Thymus (tissue), 11 donors: ENCODE data around the gene LRP1B. TPM values are rescaled to one million over a fixed set of nuclear protein-coding genes. Genes with fewer than 3 reads are reported as not detected.

Source experiments
- DNase-seq, 9 donors: peaks; one replicate each; pipeline ENCODE4 v3.0.0-alpha.2; 2013; ENCODE audit warnings: low spot score in 9 of 9, low read depth in 6 of 9, missing footprints in 1 of 9
- H3K27ac ChIP-seq, 2 donors: one replicate each; pipeline ENCODE4 v1.5.1; 2013; ENCODE audit warnings: control low read depth in 1 of 2, low read depth in 1 of 2, low read length in 1 of 2, mild to moderate bottlenecking in 1 of 2, moderate library complexity in 1 of 2
- H3K27me3 ChIP-seq, 2 donors: one replicate each; pipeline ENCODE4 v1.5.1; 2013; ENCODE audit warnings: low read length in 1 of 2; ENCODE audit not compliant: control insufficient read depth in 2 of 2, insufficient read depth in 1 of 2
- H3K36me3 ChIP-seq, 2 donors: one replicate each; pipeline ENCODE4 v1.5.1; 2013; ENCODE audit warnings: low read length in 1 of 2, mild to moderate bottlenecking in 1 of 2, moderate library complexity in 1 of 2; ENCODE audit not compliant: control insufficient read depth in 2 of 2, insufficient read depth in 2 of 2
- H3K4me1 ChIP-seq, 2 donors: one replicate each; pipeline ENCODE4 v1.5.1; 2013; ENCODE audit warnings: low read length in 2 of 2; ENCODE audit not compliant: control insufficient read depth in 2 of 2, insufficient read depth in 2 of 2
- H3K4me3 ChIP-seq, 2 donors: one replicate each; pipeline ENCODE4 v1.5.1; 2013; ENCODE audit warnings: low read length in 2 of 2, control low read depth in 1 of 2, mild to moderate bottlenecking in 1 of 2
- H3K9me3 ChIP-seq, 2 donors: one replicate each; pipeline ENCODE4 v1.5.1; 2013; ENCODE audit warnings: low read length in 1 of 2, mild to moderate bottlenecking in 1 of 2; ENCODE audit not compliant: control insufficient read depth in 2 of 2, insufficient read depth in 1 of 2
- WGBS: extraction: QIAGEN DNeasy Blood & Tissue Kit; methylation state at CpG from one replicate; pipeline ENCODE4 v1.1.7; 2013; 5-methylcytosine and 5-hydroxymethylcytosine counted together
- polyA plus RNA-seq: library from polyadenylated mRNA; stranded (reverse); fragments of 200-250 nt; gene quantifications from one replicate; pipeline ENCODE4 v1.2.3, GENCODE V29; 2013
- total RNA-seq: library from RNA; stranded (reverse); fragments of 120-200 nt; gene quantifications from one replicate; pipeline ENCODE4 v1.2.4, GENCODE V29; 2013
- donor health status: healthy.

LRP1B gene
- total and polyA plus RNA-seq, 2 donors: 0.18 to 0.28 TPM

GRCh38 chr2:140943867-140944266, 1186.9 kb downstream of the LRP1B start:
- no peaks in the 10 kb centered on the region for H3K27me3 ChIP-seq
- no peak for DNase-seq
- no peak overlapping the region for H3K27ac ChIP-seq
- H3K36me3 ChIP-seq: no peaks in the 10 kb centered on the region
- no peaks in the 10 kb centered on the region for H3K4me1 ChIP-seq
- H3K4me3 ChIP-seq: no peak overlapping the region
- H3K9me3 ChIP-seq: no peaks in the 10 kb centered on the region

GRCh38 chr2:140942284-140942683, 1188.5 kb downstream of the LRP1B start:
- H3K27me3 ChIP-seq: no peaks in the 10 kb centered on the region
- 68% methylated on average over 2 of the region's 2 CpGs for WGBS

GRCh38 chr2:140929849-140930248, 1201.0 kb downstream of the LRP1B start:
- WGBS: 91% methylated on average over 5 of the region's 5 CpGs
- Histone ChIP-seq H3K4me3 (no peak overlapping the region), H3K4me1 (no peaks in the 10 kb centered on the region), H3K27ac (no peak overlapping the region), H3K36me3 (no peaks in the 10 kb centered on the region), H3K9me3 (no peaks in the 10 kb centered on the region), H3K27me3 (no peaks in the 10 kb centered on the region)
- no peak for DNase-seq

More at GRCh38 chr2:140942284-140942683, 1188.5 kb downstream of the LRP1B start:
- Histone ChIP-seq H3K36me3 (no peaks in the 10 kb centered on the region), H3K4me1 (no peaks in the 10 kb centered on the region), H3K27ac (no peak overlapping the region), H3K4me3 (no peak overlapping the region), H3K9me3 (no peaks in the 10 kb centered on the region)
- no peak for DNase-seq

- no peak for DNase-seq
- no peaks in the 10 kb centered on the region for H3K9me3 ChIP-seq
- H3K4me3 ChIP-seq: no peak overlapping the region
- 86% methylated on average over 3 of the region's 3 CpGs for WGBS
- no peak overlapping the region for H3K27ac ChIP-seq
- no peaks in the 10 kb centered on the region for H3K27me3 ChIP-seq
- no peaks in the 10 kb centered on the region for H3K4me1 ChIP-seq
- no peaks in the 10 kb centered on the region for H3K36me3 ChIP-seq
These were observed 1212.4 kb downstream of the LRP1B start for GRCh38 chr2:140918426-140918825.

GRCh38 chr2:140916410-140916809, 1214.4 kb downstream of the LRP1B start:
- Histone ChIP-seq H3K4me3 (no peak overlapping the region), H3K36me3 (no peaks in the 10 kb centered on the region), H3K4me1 (no peaks in the 10 kb centered on the region), H3K27me3 (no peaks in the 10 kb centered on the region), H3K9me3 (no peaks in the 10 kb centered on the region), H3K27ac (no peak overlapping the region)
- no peak for DNase-seq

GRCh38 chr2:140910683-140911082, 1220.1 kb downstream of the LRP1B start:
- H3K27me3 ChIP-seq: no peaks in the 10 kb centered on the region
- H3K36me3 ChIP-seq: no peaks in the 10 kb centered on the region
- no peak overlapping the region for H3K4me3 ChIP-seq
- DNase-seq: no peak
- no peak overlapping the region for H3K27ac ChIP-seq
- no peaks in the 10 kb centered on the region for H3K4me1 ChIP-seq
- H3K9me3 ChIP-seq: no peaks in the 10 kb centered on the region

GRCh38 chr2:140905083-140905781, 1225.6 kb downstream of the LRP1B start:
- H3K27me3 ChIP-seq: no peaks in the 10 kb centered on the region
- no peak overlapping the region for H3K4me3 ChIP-seq
- H3K4me1 ChIP-seq: peaks cover 0 to 5% of the 10 kb centered on the region in 2 donors
- WGBS: 82% methylated on average over 6 of the region's 6 CpGs
- peak in 2 of 9 donors; percentile 6 to 26 for DNase-seq
- no peak overlapping the region for H3K27ac ChIP-seq
- no peaks in the 10 kb centered on the region for H3K36me3 ChIP-seq
- H3K9me3 ChIP-seq: no peaks in the 10 kb centered on the region

GRCh38 chr2:140895378-140895777, 1235.4 kb downstream of the LRP1B start:
- no peak overlapping the region for H3K4me3 ChIP-seq
- H3K4me1 ChIP-seq: no peaks in the 10 kb centered on the region
- DNase-seq: no peak
- no peaks in the 10 kb centered on the region for H3K27me3 ChIP-seq
- no peak overlapping the region for H3K27ac ChIP-seq
- H3K9me3 ChIP-seq: no peaks in the 10 kb centered on the region
- no peaks in the 10 kb centered on the region for H3K36me3 ChIP-seq
- 89% methylated on average over 9 of the region's 9 CpGs for WGBS

- Histone ChIP-seq H3K4me3 (no peak overlapping the region), H3K27ac (no peak overlapping the region), H3K36me3 (no peaks in the 10 kb centered on the region), H3K4me1 (no peaks in the 10 kb centered on the region), H3K9me3 (no peaks in the 10 kb centered on the region), H3K27me3 (no peaks in the 10 kb centered on the region)
- 90% methylated on average over 4 of the region's 4 CpGs for WGBS
- DNase-seq: no peak
These were observed 1237.1 kb downstream of the LRP1B start for GRCh38 chr2:140893685-140894084.
